NCI-H345 (cell line): Measurements from ENCODE around the gene SLC6A17.

Experiments
- DNase-seq: peaks from one replicate; lab custom pipeline; 2025; lab: John Stamatoyannopoulos, UW

Gene SLC6A17

GRCh38 chr1:110174961-110175360 lies 24.7 kb downstream of the SLC6A17 start:
- no peak for DNase-seq

- peak; percentile 91 for DNase-seq
Observed at GRCh38 chr1:110176299-110176956, 26.1 kb downstream of the SLC6A17 start.

- DNase-seq, result no peak
Observed at GRCh38 chr1:110177775-110178174, 27.5 kb downstream of the SLC6A17 start.

GRCh38 chr1:110183642-110184167 lies 33.4 kb downstream of the SLC6A17 start:
- DNase-seq, result no peak

GRCh38 chr1:110184446-110184845 lies 34.2 kb downstream of the SLC6A17 start:
- DNase-seq, result peak; percentile 7

- DNase-seq, result peak; percentile 93
Observed at GRCh38 chr1:110185181-110185580, 34.9 kb downstream of the SLC6A17 start.

- DNase-seq, result no peak
Observed at GRCh38 chr1:110186558-110186957, 36.3 kb downstream of the SLC6A17 start.

DNA sequence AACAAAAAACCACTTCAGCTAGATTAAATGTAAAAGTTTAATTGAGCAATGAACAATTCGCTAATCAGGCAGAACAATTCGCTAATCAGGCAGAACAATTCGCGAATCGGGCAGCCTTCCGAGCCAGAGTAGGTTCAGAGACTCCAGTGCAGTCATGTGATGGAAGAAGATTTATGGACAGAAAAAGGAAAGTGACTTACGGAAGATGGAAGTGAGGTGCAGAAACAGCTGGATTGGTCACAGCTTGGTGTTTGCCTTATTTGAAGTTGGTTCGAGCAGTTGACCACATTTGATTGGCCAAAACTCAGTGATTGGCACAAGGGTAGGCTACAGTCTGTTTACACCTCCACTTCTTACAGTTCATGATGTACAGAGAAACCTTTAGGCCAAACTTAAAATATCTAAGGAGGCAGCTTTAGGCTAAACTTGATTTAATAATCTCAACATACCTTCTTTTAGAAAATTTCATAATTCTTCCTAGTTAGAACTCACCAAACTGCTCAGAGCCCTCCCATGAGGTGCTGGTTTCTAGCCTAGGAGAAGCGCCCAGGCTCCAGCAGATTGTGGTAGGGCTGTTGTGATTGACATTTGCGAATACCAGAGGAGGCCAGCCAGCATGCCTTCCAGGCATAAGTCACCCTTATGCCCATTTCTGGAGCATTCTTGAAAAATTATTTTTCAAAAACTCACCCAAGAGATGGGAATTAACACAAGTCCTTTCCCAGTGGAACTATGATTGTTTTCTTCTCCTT lies 37.0 kb downstream of the SLC6A17 start:
- no peak for DNase-seq

GRCh38 chr1:110188035-110188618 lies 37.8 kb downstream of the SLC6A17 start:
- no peak for DNase-seq

DNA sequence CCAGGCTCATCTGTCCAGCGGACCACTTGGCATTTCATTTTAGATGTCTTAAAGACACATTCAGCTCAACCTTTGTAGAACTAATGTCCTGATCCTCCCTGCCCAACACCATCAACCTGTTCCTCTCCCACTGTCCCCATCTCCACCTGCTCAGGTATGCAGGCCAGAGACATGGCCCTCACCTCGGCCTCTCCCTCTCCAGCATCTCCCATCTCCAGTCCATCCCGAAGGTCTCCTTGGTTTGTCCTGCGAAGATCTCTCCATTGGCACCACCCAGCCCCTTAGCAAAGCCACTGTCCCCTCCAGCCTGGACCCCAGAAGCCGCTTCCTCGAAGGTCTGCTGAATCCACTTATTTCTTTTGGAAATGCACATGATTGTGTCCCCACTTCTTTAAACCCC lies 38.9 kb downstream of the SLC6A17 start:
- DNase-seq, result no peak

DNA sequence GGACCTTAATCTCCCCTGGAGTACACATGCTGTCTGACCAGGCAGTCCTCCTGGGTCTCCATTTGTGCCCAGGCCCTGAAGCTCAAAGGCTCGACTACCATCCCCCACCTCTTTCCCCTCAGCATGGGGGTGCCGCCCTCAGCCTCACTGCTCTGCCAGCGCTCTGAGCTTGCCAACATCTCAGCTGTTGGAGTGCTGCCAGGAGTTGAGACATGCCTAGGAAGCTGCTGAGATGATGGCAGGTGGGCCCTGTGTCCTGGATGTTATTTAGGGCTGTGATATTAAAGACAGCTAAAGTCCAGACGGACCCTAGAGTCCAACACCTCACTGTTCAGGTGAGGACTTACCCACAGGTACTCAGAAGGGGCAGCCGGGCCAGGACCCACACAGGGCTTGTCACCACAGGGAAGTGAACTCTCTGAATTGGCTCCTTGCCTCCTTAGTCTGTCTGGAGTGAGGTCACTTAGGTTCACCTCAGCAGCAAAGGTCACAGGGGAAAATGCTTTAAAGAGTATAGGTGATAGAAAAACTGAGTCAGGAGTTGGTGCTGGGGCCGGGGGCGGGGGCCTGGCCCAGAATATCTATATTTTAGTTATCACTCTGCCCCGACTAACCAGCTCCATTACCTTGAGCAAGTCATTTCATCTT lies 40.1 kb downstream of the SLC6A17 start:
- peak; percentile 93 for DNase-seq

GRCh38 chr1:110192541-110192940 lies 42.2 kb downstream of the SLC6A17 start:
- no peak for DNase-seq

GRCh38 chr1:110195196-110195595 lies 44.9 kb downstream of the SLC6A17 start:
- no peak for DNase-seq

DNA sequence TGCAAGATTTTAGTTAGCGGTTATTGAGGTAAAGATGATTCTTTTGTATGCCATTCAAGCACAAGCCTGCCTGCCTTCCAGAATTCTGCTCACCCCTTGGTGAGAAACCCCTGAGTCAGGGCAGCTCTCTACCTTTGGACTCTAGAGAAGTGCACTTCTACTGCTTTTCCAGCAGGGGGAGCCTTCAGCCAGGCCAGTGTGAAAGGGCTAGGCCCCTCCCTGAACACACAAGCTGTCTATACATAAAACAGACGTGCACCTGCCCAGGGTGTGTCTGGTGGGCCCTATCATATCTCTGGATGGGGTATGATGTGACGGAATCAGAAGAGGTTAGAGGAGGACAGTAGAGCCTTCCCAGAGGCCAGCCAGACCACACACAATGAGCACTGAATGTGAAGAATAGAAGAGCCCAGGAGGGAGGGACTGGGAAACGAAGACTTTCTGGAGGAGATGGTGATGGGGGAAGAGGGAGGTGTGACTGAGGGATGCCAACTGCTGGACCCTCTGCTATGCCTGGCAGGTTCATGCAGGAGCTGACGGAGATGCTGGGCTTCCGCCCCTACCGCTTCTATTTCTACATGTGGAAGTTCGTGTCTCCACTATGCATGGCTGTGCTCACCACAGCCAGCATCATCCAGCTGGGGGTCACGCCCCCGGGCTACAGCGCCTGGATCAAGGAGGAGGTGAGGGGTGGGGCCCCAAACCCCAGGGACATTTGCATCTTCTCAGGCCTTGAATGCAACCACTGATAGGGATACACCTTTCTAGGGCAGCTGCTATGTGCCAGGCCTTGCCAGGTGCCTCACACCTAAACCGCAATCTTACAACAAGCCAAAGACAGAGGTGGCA lies 46.8 kb downstream of the SLC6A17 start:
- DNase-seq, result peak; percentile 59

GRCh38 chr1:110197905-110198629 lies 47.8 kb downstream of the SLC6A17 start:
- DNase-seq, result no peak

DNA sequence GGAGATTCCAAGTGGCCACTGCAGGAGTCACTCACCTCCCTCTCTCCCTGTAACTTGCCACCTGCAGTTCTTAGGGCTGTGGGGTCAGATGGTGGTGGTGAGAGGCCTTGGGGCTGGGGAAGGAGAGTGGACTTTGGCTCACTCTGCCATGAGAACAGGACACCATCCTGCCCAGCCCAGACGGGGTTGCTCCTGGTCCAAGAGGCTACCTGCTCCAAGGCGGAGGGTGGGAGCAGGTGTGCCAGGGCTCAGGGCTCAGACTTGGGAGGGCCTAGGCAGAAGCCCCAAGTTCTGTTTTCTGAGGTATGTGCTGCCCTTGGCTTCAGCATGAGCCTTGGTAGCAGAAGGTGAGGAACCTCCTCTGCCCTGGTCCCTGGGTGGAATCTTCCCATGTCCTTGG lies 48.5 kb downstream of the SLC6A17 start:
- DNase-seq, result no peak

DNA sequence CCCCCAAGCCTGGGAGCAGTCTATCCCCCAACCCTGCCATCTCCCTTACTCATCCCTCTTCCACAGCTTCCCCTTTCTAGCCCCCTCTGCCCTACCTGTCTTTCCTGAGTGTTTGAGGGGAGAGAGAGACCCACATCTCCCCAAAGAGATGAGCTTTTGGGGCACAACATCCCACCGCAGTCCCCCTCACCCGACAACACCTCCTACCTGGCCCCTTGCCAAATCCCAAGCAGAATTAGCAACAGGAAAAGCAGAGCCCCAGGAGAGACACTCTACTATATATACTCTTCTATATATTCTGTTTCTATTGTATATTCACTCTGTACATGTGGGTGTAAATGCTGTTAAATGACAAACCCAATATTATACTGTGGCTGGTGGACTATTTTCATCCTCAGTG lies 49.9 kb downstream of the SLC6A17 start:
- no peak for DNase-seq

GRCh38 chr1:110200666-110201065 lies 50.4 kb downstream of the SLC6A17 start:
- DNase-seq, result no peak

- DNase-seq, result no peak
Observed at GRCh38 chr1:110201157-110201825, 51.0 kb downstream of the SLC6A17 start.

DNA sequence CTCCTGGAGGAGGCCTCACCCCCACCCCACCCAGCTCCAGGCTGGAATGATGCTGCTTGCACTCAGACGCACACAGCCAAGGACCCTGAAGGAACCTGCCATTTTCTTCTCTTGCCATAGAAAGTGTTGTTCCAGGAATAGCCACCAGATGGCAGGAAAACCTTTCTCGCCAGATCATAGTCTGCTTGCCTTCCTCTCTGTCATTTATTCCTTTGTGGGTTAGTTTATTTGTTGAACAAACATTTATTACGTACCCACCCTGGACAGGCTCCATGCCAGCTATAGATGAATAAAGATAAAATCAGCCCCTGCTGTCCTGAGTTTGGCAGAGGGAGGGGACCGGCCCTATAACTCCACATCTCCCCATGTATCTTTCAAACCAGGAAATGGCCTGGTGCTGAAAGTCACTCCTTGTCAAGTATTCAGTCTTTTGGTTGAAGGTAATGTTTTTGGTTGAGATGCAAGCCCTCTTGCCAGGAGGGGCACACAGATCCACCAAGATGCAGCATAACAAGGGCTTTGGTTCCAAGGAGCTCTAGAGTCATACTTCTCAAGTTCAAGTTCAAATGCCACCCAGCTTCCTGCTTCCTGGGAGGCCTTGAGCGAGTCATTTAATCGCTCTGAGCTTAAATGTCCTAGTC lies 52.8 kb downstream of the SLC6A17 start:
- DNase-seq, result peak; percentile 69
